ENCODE data around the gene EIF4A2. TPM values are rescaled to one million over a fixed set of nuclear protein-coding genes. Genes with fewer than 3 reads are reported as not detected.
A peak's percentile ranks its signal among the peaks of the same experiment; 100 is the strongest.

Gene EIF4A2
- total RNA-seq, 2 donors from 2014 or later, result 337 to 366 TPM

GRCh38 chr3:186759231-186759930, 24.0 kb upstream of the EIF4A2 start:
- Histone ChIP-seq H3K4me3 (no peak overlapping the region), H3K27me3 (no peaks in the 10 kb centered on the region), H3K9ac (ENCODE audit: low read depth in 2 of 2, low read length in 2 of 2) (no peak overlapping the region), H3K27ac (no peak overlapping the region), H3K4me1 (no peaks in the 10 kb centered on the region), H3K36me3 (no peaks in the 10 kb centered on the region), H3K9me3 (no peaks in the 10 kb centered on the region)
- intact Hi-C loops (cut with DNase I), result no loop called here
- TF ChIP-seq CTCF (IDR thresholded peaks at IDR 0.05), result no peak
- DNase-seq, result no peak

- Histone ChIP-seq H3K4me1 (no peaks in the 10 kb centered on the region), H3K27me3 (no peaks in the 10 kb centered on the region), H3K4me3 (no peak overlapping the region), H3K36me3 (no peaks in the 10 kb centered on the region), H3K27ac (no peak overlapping the region), H3K9ac (ENCODE audit: low read depth in 2 of 2, low read length in 2 of 2) (no peak overlapping the region), H3K9me3 (no peaks in the 10 kb centered on the region)
- intact Hi-C loops (cut with DNase I), result no loop called here
- no peak for DNase-seq
- TF ChIP-seq CTCF (IDR thresholded peaks at IDR 0.05), result no peak
Observed at GRCh38 chr3:186760141-186760833, 23.1 kb upstream of the EIF4A2 start.

- Histone ChIP-seq H3K27me3 (no peaks in the 10 kb centered on the region), H3K4me1 (no peaks in the 10 kb centered on the region), H3K9me3 (no peaks in the 10 kb centered on the region), H3K4me3 (no peak overlapping the region), H3K27ac (no peak overlapping the region), H3K36me3 (no peaks in the 10 kb centered on the region), H3K9ac (ENCODE audit: low read depth in 2 of 2, low read length in 2 of 2) (no peak overlapping the region)
- intact Hi-C loops (cut with DNase I), result no loop called here
- peak; percentile 54 for DNase-seq
- TF ChIP-seq CTCF (IDR thresholded peaks at IDR 0.05), result no peak
Observed at GRCh38 chr3:186760897-186761447, 22.4 kb upstream of the EIF4A2 start.

- Histone ChIP-seq H3K9me3 (no peaks in the 10 kb centered on the region), H3K36me3 (no peaks in the 10 kb centered on the region), H3K4me1 (no peaks in the 10 kb centered on the region), H3K27ac (no peak overlapping the region), H3K27me3 (no peaks in the 10 kb centered on the region), H3K4me3 (peak overlapping the region; percentile 33), H3K9ac (ENCODE audit: low read depth in 2 of 2, low read length in 2 of 2) (peak overlapping the region; percentile 38 to 40)
- intact Hi-C loops (cut with DNase I), result no loop called here
- no peak for TF ChIP-seq CTCF (IDR thresholded peaks at IDR 0.05)
- no peak for DNase-seq
Observed at GRCh38 chr3:186772281-186772694, 11.1 kb upstream of the EIF4A2 start.

GRCh38 chr3:186772701-186773417, 10.5 kb upstream of the EIF4A2 start:
- DNase-seq, result peak; percentile 71
- Histone ChIP-seq H3K27ac (no peak overlapping the region), H3K4me1 (no peaks in the 10 kb centered on the region), H3K36me3 (no peaks in the 10 kb centered on the region), H3K9ac (ENCODE audit: low read depth in 2 of 2, low read length in 2 of 2) (peak overlapping the region; percentile 38 to 40), H3K4me3 (peak overlapping the region; percentile 33), H3K27me3 (no peaks in the 10 kb centered on the region), H3K9me3 (no peaks in the 10 kb centered on the region)
- no peak for TF ChIP-seq CTCF (IDR thresholded peaks at IDR 0.05)
- intact Hi-C loops (cut with DNase I), result no loop called here
